Mesenchymal stem cell (in vitro differentiated cells and primary cell): ENCODE measurements around the gene CCNT1.

ENCODE experiments used
- DNase-seq: peaks from one replicate; pipeline ENCODE4 v3.0.0-alpha.2; 2013
- H2AFZ ChIP-seq: one replicate; pipeline ENCODE4 v1.6.1; 2013; ENCODE audit warnings: low read depth, mild to moderate bottlenecking, control low read depth, inconsistent platforms, low read length, moderate library complexity
- H2AK5ac ChIP-seq: 2 replicates; pipeline ENCODE4 v1.6.1; 2013; ENCODE audit warnings: low read length, moderate library complexity, mild to moderate bottlenecking, inconsistent platforms; ENCODE audit not compliant: severe bottlenecking
- H2BK120ac ChIP-seq: one replicate; pipeline ENCODE4 v1.6.1; 2013; ENCODE audit warnings: low read depth, mild to moderate bottlenecking, inconsistent platforms, low read length, moderate library complexity
- H2BK12ac ChIP-seq, 2 experiments: one replicate each; pipeline ENCODE4 v1.6.1; 2013; ENCODE audit warnings: inconsistent platforms in 2 of 2, low read length in 2 of 2, mild to moderate bottlenecking in 2 of 2, moderate library complexity in 2 of 2, control low read depth in 1 of 2
- H2BK15ac ChIP-seq: one replicate; pipeline ENCODE4 v1.6.1; 2013; ENCODE audit warnings: mild to moderate bottlenecking, low read depth, inconsistent platforms; ENCODE audit not compliant: poor library complexity, severe bottlenecking
- H2BK5ac ChIP-seq: 2 replicates; pipeline ENCODE4 v1.6.1; 2013; ENCODE audit warnings: low read depth, mild to moderate bottlenecking, low read length, control low read depth, inconsistent platforms; ENCODE audit not compliant: poor library complexity, severe bottlenecking
- H3K14ac ChIP-seq, 2 experiments: one replicate each; pipeline ENCODE4 v1.6.1; 2013; ENCODE audit warnings: inconsistent platforms in 2 of 2, low read length in 2 of 2, control low read depth in 1 of 2, mild to moderate bottlenecking in 1 of 2, moderate library complexity in 1 of 2
- H3K18ac ChIP-seq, 2 experiments: one replicate each; pipeline ENCODE4 v1.6.1; 2013; ENCODE audit warnings: inconsistent platforms in 2 of 2, low read length in 2 of 2, control low read depth in 1 of 2, low read depth in 1 of 2, mild to moderate bottlenecking in 1 of 2
- H3K23ac ChIP-seq, 2 experiments: one replicate each; pipeline ENCODE4 v1.6.1; 2013; ENCODE audit warnings: inconsistent platforms in 2 of 2, low read length in 2 of 2, mild to moderate bottlenecking in 2 of 2, moderate library complexity in 2 of 2, control low read depth in 1 of 2
- H3K27ac ChIP-seq: 2 replicates; pipeline ENCODE4 v1.5.1; 2013; ENCODE audit warnings: mild to moderate bottlenecking, moderate library complexity, low read length, control low read depth, inconsistent platforms; ENCODE audit not compliant: poor library complexity, severe bottlenecking
- H3K27me3 ChIP-seq, 2 experiments: 2 replicates each; pipeline versions ENCODE4 v1.6.1 to v1.7.0; 2013; ENCODE audit warnings: low read length in 2 of 2, mild to moderate bottlenecking in 2 of 2, moderate library complexity in 2 of 2, control low read depth in 1 of 2, inconsistent platforms in 1 of 2; ENCODE audit not compliant: control insufficient read depth in 1 of 2, insufficient read depth in 1 of 2
- H3K36me3 ChIP-seq, 2 experiments: 2 replicates each; pipeline versions ENCODE4 v1.6.1 to v1.7.0; 2013; ENCODE audit warnings: low read length in 2 of 2, control low read depth in 1 of 2, inconsistent platforms in 1 of 2, low read depth in 1 of 2, mild to moderate bottlenecking in 1 of 2; ENCODE audit not compliant: insufficient read depth in 2 of 2, control insufficient read depth in 1 of 2
- H3K4ac ChIP-seq, 2 experiments: one replicate each; pipeline ENCODE4 v1.6.1; 2013; ENCODE audit warnings: inconsistent platforms in 2 of 2, low read length in 2 of 2, mild to moderate bottlenecking in 2 of 2, moderate library complexity in 2 of 2, control low read depth in 1 of 2, low read depth in 1 of 2
- H3K4me1 ChIP-seq: 2 replicates; pipeline ENCODE4 v1.6.1; 2013; ENCODE audit warnings: low read depth, low read length, control low read depth; ENCODE audit not compliant: control insufficient read depth, insufficient read depth
- H3K4me2 ChIP-seq: 2 replicates; pipeline ENCODE4 v1.6.1; 2013; ENCODE audit warnings: low read length, mild to moderate bottlenecking, inconsistent platforms; ENCODE audit not compliant: poor library complexity, severe bottlenecking
- H3K4me3 ChIP-seq, 2 experiments: 2 replicates each; pipeline versions ENCODE4 v1.5.1 to v1.7.0; 2013; ENCODE audit warnings: low read length in 2 of 2, mild to moderate bottlenecking in 2 of 2, control low read depth in 1 of 2, low read depth in 1 of 2; ENCODE audit not compliant: insufficient read depth in 1 of 2
- H3K79me1 ChIP-seq: replicated peaks from 2 replicates; pipeline ENCODE4 v1.6.1; 2013; ENCODE audit warnings: mild to moderate bottlenecking, control low read depth, low read length, inconsistent platforms; ENCODE audit not compliant: poor library complexity, severe bottlenecking
- H3K9ac ChIP-seq: 2 replicates; pipeline ENCODE4 v1.7.0; 2013; ENCODE audit warnings: mild to moderate bottlenecking, low read length, moderate library complexity
- H3K9me3 ChIP-seq: 2 replicates; pipeline ENCODE4 v1.7.0; 2013; ENCODE audit warnings: mild to moderate bottlenecking, low read length; ENCODE audit not compliant: control insufficient read depth
- H4K8ac ChIP-seq: one replicate; pipeline ENCODE4 v1.6.1; 2013; ENCODE audit warnings: inconsistent platforms, mild to moderate bottlenecking, low read length, moderate library complexity
- H4K91ac ChIP-seq: one replicate; pipeline ENCODE4 v1.6.1; 2013; ENCODE audit warnings: mild to moderate bottlenecking, low read length, inconsistent platforms
- WGBS: methylation state at CpG from one replicate; pipeline ENCODE4 v1.1.7; 2013; ENCODE audit warnings: mixed read lengths; 5-methylcytosine and 5-hydroxymethylcytosine counted together

The CCNT1 gene

DNA sequence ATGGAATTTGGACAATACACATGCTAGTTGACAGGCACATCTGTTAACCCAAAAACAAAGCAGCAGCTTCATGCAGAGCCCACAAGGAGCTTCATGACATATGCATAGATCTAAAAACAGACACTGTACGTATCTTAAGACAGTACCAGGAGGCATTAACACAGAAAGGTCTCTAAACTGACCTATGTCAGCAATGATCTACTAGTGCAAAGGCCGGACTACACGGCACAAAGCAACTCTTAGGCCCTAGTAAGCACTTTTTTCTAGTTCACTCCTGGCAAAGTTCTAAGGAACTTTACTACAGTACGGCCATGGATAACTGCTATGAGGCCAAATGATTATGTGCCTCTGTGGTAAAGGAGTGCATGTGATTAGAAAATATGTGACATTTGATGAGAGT is 26.1 kb downstream of the CCNT1 start:
- no peak overlapping the region for H3K14ac ChIP-seq
- H2BK5ac ChIP-seq: no peak overlapping the region
- no peak overlapping the region for H2AFZ ChIP-seq
- H3K79me1 ChIP-seq: peaks cover 19% of the 10 kb centered on the region
- WGBS: 74% methylated on average over 4 of the region's 4 CpGs
- no peak overlapping the region for H2AK5ac ChIP-seq
- no peak overlapping the region for H4K8ac ChIP-seq
- no peak overlapping the region for H2BK15ac ChIP-seq
- no peak overlapping the region for H3K9ac ChIP-seq
- H2BK120ac ChIP-seq: no peak overlapping the region
- DNase-seq: no peak
- H3K9me3 ChIP-seq: no peaks in the 10 kb centered on the region
- no peak overlapping the region for H3K4ac ChIP-seq
- no peak overlapping the region for H3K18ac ChIP-seq
- H3K27ac ChIP-seq: peak overlapping the region; percentile 28
- no peaks in the 10 kb centered on the region for H3K4me1 ChIP-seq
- no peak overlapping the region for H3K4me2 ChIP-seq
- no peaks in the 10 kb centered on the region for H3K27me3 ChIP-seq
- peaks cover 19 to 77% of the 10 kb centered on the region in 2 experiments for H3K36me3 ChIP-seq
- H3K4me3 ChIP-seq: no peak overlapping the region
- H2BK12ac ChIP-seq: no peak overlapping the region
- no peak overlapping the region for H4K91ac ChIP-seq
- no peak overlapping the region for H3K23ac ChIP-seq

GRCh38 chr12:48688836-48689235 is 27.7 kb downstream of the CCNT1 start:
- Histone ChIP-seq H3K4me1 (no peaks in the 10 kb centered on the region), H3K36me3 (peaks cover 15 to 62% of the 10 kb centered on the region in 2 experiments), H2AK5ac (no peak overlapping the region), H2BK120ac (no peak overlapping the region), H3K9me3 (no peaks in the 10 kb centered on the region), H3K18ac (no peak overlapping the region), H2BK12ac (no peak overlapping the region), H4K8ac (no peak overlapping the region), H3K27me3 (no peaks in the 10 kb centered on the region), H3K4me3 (no peak overlapping the region), H2BK5ac (no peak overlapping the region), H3K23ac (no peak overlapping the region), H3K9ac (no peak overlapping the region), H4K91ac (no peak overlapping the region), H3K27ac (no peak overlapping the region), H3K14ac (no peak overlapping the region), H2BK15ac (no peak overlapping the region), H3K4ac (no peak overlapping the region), H3K79me1 (peaks cover 15% of the 10 kb centered on the region), H2AFZ (no peak overlapping the region), H3K4me2 (no peak overlapping the region)
- DNase-seq: no peak
- 92% methylated on average over 1 of the region's 1 CpG for WGBS

DNA sequence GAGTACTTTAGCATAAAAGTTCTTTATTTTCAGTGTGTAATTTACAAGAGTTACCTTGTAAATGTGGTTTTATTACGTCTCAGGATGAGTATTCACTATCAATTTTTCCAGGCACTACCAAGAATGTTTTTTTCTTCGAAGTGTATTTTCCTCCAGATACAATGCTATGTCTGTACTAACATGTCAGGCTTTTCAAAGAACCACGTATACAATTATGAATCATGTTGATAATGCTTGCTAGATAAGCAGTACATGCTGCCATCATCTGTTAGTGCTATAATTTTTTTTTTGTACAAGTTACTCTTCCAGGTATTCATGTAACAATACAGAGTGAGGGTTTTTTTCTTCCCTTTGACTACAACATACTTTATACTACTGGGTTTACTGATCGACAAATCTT is 28.9 kb downstream of the CCNT1 start:
- no peak overlapping the region for H3K18ac ChIP-seq
- no peak overlapping the region for H2AFZ ChIP-seq
- no peak overlapping the region for H3K9ac ChIP-seq
- H3K27me3 ChIP-seq: no peaks in the 10 kb centered on the region
- H4K91ac ChIP-seq: no peak overlapping the region
- no peak overlapping the region for H2BK120ac ChIP-seq
- H2AK5ac ChIP-seq: no peak overlapping the region
- H3K4ac ChIP-seq: no peak overlapping the region
- peaks cover 5 to 49% of the 10 kb centered on the region in 2 experiments for H3K36me3 ChIP-seq
- H3K9me3 ChIP-seq: no peaks in the 10 kb centered on the region
- H3K4me1 ChIP-seq: no peaks in the 10 kb centered on the region
- no peak overlapping the region for H3K4me3 ChIP-seq
- H2BK15ac ChIP-seq: no peak overlapping the region
- H3K79me1 ChIP-seq: peaks cover 6% of the 10 kb centered on the region
- H3K23ac ChIP-seq: no peak overlapping the region
- no peak overlapping the region for H3K27ac ChIP-seq
- no peak overlapping the region for H2BK5ac ChIP-seq
- no peak overlapping the region for H3K4me2 ChIP-seq
- H2BK12ac ChIP-seq: no peak overlapping the region
- no peak overlapping the region for H3K14ac ChIP-seq
- no peak overlapping the region for H4K8ac ChIP-seq
- no peak for DNase-seq
- WGBS: 100% methylated on average over 3 of the region's 4 CpGs

- Histone ChIP-seq H3K79me1 (peaks cover 6% of the 10 kb centered on the region), H3K4me3 (no peak overlapping the region), H2BK15ac (no peak overlapping the region), H4K91ac (no peak overlapping the region), H3K4ac (no peak overlapping the region), H3K4me1 (no peaks in the 10 kb centered on the region), H4K8ac (no peak overlapping the region), H3K18ac (no peak overlapping the region), H2BK5ac (no peak overlapping the region), H3K9ac (no peak overlapping the region), H3K27me3 (no peaks in the 10 kb centered on the region), H3K9me3 (no peaks in the 10 kb centered on the region), H2AFZ (no peak overlapping the region), H3K14ac (no peak overlapping the region), H3K23ac (peak overlapping the region in 1 of 2 experiments; percentile 73), H2BK12ac (no peak overlapping the region), H2AK5ac (no peak overlapping the region), H3K36me3 (peaks cover 5 to 41% of the 10 kb centered on the region in 2 experiments), H3K4me2 (no peak overlapping the region), H2BK120ac (no peak overlapping the region), H3K27ac (no peak overlapping the region)
- WGBS: 100% methylated on average over 4 of the region's 6 CpGs
- no peak for DNase-seq
Measured at GRCh38 chr12:48686615-48687334, 29.7 kb downstream of the CCNT1 start.
